ENCODE measurements around the gene ISG20.

The ISG20 gene

DNA sequence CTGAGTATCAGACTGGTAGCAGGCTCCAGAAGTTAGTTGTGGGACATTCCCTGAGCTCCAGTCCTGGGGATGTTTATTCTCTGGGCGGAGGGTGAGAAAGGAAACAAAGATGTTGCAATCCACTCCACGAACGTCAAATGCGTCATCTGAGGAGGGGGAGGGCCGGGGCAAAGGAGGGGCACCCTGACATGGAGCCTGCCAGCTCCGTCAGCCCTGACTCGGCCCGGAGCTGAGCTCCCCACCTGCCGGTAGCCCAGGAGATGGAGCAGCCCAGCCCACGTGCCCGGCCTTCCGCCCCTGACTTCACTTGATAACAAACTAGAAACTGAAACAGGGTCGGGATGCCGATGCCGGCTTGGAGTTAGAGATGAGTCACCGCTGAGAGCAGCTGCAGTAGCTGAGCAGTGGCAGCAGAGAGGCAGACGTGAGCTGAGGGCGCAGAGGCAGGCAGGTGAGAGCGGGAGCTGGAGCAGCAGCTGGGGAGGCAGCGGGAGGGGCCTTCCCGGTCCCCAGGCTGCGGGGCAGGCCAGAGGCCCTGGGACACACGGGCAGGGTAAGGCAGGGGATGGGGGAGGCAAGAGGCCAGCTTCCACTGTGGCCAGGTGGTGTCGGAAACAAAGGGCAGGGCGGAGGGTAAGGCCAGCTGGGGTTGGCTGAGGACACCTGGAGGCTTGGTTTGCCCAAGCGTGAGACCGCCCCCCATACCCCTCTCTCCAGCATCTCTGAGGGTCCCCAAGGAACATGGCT is at the start of gene ISG20:
Gene ISG20, plus strand, starts transcription at position 391 of the 747 bp plus-strand sequence. Its CDS starts 351 bp downstream, at position 742.
- peak; percentile 93 for DNase-seq

GRCh38 chr15:88590759-88591158 is 48.1 kb upstream of the ISG20 start:
- DNase-seq: no peak

DNA sequence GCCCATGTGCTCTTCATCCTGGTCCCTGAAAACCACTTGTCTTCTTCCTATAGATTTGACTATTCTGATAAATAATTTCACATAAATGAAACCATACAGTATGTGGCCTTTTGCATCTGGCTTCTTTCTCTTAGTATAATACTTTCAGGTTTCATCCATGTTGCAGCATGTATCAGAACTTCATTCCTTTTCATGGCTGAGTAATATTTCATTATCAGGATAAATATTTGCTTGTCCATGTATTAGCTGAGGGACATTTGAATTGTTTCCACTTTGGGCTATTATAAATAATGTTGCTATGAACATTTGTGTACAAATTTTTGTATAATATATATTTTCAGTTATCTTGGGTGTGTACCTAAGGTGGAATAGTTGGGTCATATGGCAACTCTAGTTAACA is 47.4 kb upstream of the ISG20 start:
- DNase-seq: no peak

- DNase-seq: no peak
Measured at GRCh38 chr15:88603885-88604284, 34.9 kb upstream of the ISG20 start.

GRCh38 chr15:88604381-88605188 is 34.2 kb upstream of the ISG20 start:
- no peak for DNase-seq

DNA sequence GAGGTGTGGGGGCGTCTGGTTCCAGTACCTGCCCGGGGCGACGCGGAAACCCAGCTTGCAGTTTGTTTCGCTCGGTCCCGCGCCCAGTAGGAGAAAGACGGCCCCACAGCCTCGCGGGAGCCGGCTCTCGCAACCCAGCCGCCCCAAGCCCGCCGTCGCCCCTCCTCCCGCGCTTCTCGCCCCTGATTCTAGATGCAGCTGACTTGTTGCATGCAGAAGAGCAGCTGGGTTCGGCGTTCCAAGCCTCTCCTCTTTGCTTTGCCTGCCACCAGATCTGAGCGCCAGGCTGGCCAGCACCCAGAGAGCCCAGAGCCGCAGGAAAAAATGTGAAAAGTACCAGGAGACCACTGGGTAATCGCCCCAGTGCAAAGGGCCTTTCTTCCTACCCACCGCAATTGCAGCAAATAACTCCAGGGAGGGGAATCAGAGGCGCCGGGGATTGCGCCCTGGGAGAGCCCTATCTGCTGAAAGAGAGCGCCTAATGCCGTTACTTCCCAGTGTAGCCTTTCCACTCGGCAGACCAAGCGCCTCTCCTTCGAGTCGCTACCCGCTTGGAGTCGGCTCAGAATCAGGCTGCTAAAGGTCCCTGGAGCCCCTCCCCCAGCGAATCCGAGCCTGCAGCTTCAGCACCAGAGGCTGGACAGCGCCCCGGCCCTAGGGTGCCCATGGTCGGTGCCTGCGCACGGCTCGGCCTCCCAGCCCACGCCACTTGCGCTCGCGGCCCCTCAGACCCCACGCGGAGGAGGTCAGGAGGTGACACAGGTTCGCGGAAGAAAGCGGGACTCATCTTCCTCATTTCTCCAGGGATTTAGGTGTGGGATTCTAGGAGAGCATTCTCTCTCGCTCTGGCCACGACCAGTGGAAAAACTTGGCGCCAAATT is 33.4 kb upstream of the ISG20 start:
- DNase-seq: peak; percentile 79

DNA sequence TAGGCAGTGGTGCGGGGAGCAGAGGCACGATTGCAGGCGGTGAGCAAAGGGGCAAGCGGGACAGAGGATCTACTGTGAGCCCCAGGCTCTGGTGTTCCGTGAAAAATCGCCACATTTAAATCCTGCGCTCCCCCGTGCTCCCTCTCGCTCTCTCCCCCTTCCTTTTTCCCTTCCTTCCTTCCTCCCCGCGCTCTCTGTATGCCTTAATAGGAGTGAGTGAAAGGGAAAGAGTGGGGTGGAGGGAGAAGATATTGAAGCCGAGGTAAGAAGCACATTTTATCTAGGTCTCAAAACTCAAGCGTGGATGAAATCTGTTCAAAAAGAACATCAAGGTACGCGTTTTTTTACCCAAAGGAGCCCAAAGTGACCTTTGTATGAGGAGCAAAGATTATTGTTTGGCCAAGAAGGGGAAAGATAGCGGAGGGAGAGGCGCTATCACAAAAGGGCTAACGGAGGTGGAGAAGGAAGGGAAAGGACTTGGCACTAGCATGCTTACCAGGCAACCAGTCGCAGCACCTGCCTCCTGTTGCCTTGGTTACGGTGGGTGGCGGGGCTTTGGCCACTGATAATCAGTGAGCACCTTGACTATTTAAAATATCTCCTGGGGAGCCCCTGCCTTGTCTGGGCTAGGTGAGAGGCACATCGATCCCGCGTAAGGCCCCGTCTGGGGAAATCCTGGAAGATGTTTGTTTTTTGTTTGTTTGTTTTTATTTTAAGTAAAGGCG is 32.6 kb upstream of the ISG20 start:
- DNase-seq: no peak

DNA sequence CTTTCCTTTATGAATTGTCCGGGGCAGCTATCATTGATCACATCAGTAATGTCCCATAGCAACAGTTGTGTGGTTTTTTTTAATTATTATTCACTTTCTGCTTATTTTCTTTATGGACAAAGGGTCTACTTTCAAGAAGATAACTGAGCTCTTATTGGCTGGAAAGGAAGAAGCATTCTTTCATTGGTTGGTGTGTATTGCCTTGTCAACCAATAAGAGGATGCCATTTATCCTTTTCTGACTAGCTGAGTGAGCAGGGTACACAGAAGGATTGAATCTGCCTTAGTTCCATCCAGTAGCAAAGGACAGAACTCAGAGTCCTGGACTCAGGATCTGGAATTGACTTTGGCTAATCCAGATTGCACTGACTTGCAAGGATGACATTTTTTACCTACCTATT is 30.9 kb upstream of the ISG20 start:
- DNase-seq: no peak

DNA sequence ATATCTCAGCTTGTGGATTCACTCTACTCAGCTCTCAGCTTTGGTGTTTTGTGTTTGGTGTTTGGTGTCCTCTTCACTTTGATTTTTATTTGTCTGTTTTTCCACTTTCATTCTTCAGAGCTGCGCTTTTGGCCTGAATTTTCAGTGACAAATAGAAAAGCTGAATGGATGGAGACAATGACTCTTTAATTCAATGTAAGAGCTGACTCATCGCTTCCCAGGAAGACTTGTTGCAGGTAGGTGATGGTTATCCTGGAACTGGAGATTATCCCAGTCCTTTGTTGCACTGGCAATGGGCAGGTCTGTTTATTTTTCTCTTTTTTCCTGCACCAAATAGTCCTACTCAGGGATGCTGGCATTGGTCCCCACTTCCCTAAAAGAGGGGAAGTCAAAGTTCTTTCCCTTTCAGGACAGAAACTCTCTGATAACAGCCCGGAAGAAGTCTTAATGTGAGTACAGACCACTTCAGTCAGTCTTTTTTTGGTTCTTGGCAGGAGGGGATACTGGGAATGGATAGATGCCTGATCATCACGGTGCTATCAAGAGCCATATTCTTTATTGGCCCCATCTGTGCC is 30.1 kb upstream of the ISG20 start:
- DNase-seq: no peak

- DNase-seq: no peak
Measured at GRCh38 chr15:88609344-88610090, 29.3 kb upstream of the ISG20 start.

GRCh38 chr15:88610701-88611231 is 28.1 kb upstream of the ISG20 start:
- DNase-seq: no peak

GRCh38 chr15:88612186-88612796 is 26.5 kb upstream of the ISG20 start:
- DNase-seq: no peak

- DNase-seq: no peak
Measured at GRCh38 chr15:88613074-88613944, 25.5 kb upstream of the ISG20 start.

DNA sequence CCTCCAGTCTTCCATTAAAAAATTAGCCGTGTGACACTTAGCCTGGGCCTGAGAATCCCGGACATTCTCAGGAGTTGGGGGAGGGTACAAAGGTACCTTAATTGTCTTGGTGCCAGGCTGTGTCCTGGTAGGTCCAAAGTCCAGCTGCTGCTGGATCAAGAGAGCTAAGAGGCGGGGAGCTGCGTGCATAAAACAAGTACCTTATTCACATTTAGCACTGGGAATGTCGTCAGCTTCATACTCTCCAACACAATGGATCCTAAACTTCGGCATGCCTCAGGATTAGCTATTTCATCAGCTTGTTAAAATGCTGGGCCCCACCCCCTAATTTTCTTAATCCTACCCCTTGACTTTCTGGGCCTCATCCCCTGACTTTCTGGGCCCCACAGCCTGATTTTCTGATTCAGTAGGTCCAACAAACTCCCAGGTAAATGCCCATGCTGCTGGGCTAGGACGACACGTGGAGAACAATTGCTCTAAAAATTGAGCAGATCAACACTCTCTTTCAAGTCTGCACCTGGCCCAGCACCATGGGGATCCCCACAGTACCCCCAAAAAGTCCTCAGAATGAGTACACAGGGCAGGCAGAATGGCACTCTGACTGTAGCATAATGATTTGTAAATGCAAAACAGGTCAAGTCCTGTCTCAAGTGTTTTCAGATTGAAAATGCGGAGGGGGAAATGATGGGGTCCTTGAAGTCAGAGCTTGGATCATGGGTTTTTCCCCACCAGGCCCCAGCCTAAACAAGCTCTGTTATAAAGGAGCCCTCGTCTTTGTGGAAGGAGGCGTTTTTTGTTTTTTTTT is 23.3 kb upstream of the ISG20 start:
- DNase-seq: no peak

- DNase-seq: no peak
Measured at GRCh38 chr15:88616240-88616639, 22.6 kb upstream of the ISG20 start.

GRCh38 chr15:88617031-88617722 is 21.6 kb upstream of the ISG20 start:
- no peak for DNase-seq

DNA sequence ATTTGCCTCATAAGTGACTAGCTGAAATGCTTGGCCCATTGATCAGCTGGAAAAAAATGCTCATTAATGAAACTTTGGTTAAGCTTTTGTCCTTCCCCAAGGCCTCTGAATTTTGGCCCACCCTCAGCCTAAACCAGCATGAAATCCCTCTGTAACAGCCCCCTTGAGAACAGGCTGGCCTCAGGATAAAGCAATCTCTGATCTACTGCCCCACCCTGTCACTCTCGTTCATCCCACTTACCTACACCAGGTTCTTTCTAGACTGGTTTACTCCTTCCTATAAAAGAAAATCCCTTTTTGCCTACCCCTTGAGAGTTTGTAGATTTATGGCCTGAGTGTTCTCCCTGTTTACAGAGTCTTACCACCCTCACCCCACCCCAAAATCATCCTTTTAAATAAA is 21.0 kb upstream of the ISG20 start:
- no peak for DNase-seq

DNA sequence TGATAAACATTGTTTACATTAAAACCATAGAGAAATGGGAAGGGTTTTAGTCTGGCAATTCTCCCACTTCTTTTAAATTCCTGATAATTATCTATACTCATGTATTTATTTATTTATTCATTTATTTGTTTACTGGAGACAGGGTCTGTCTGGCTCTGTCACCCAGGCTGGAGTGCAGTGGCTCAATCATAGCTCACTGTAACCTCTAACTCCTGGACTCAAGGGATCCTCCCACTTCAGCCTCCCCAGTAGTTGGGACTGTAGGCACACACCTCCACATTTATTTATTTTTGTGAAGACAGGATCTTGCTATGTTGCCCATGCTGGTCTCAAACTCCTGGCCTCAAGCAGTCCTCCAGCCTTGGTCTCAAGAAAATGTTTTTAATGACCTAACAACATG is 20.1 kb upstream of the ISG20 start:
- no peak for DNase-seq
